ENCODE results near the gene CD83. TPM values are rescaled to one million over a fixed set of nuclear protein-coding genes. Genes with fewer than 3 reads are reported as not detected.

CD83 gene
- total RNA-seq, 1 experiment from 2014 or later: 7.0 TPM

- H3K9me3 Mint-ChIP-seq: peaks cover 31 to 32% of the 10 kb centered on the region in 2 experiments
- H3K36me3 Mint-ChIP-seq (ENCODE audit: insufficient read depth in 1 of 3, low read depth in 3 of 3): peaks cover 0 to 31% (median 13%) of the 10 kb centered on the region in 3 experiments; a peak in 4 of 7 replicates
- H4K20me1 ChIP-seq (ENCODE audit: control insufficient read depth, insufficient read depth, insufficient read length): no peaks in the 10 kb centered on the region
- 0 out of 4 replicates have a peak, but pooled peaks cover 0 to 2% of the 10 kb centered on the region in 2 experiments for H3K4me1 Mint-ChIP-seq
- peaks cover 5% of the 10 kb centered on the region; the same call in 1 of the 2 replicates for H3K27me3 Mint-ChIP-seq (ENCODE audit: low read depth)
- no peak overlapping the region for H4K8ac ChIP-seq (replicated peaks; ENCODE audit: insufficient read length, low read depth, low read length)
- H3K79me2 ChIP-seq (ENCODE audit: insufficient read depth, low read length): no peaks in the 10 kb centered on the region
- H3K79me1 ChIP-seq (ENCODE audit: insufficient read depth, low read depth, low read length, poor library complexity, severe bottlenecking): no peaks in the 10 kb centered on the region
- no peak overlapping the region for H3K4me3 Mint-ChIP-seq
- no peak overlapping the region for H3K27ac ChIP-seq (ENCODE audit: insufficient read length, low read depth, low read length)
- H3K4me1 ChIP-seq (ENCODE audit: insufficient read depth, low read length): no peaks in the 10 kb centered on the region
- no peak overlapping the region for H2BK12ac ChIP-seq (ENCODE audit: insufficient read length, low read depth, low read length)
- H2BK15ac ChIP-seq (ENCODE audit: low read depth, low read length): no peak overlapping the region
- peaks cover 8% of the 10 kb centered on the region for H3K9me3 ChIP-seq (ENCODE audit: control insufficient read depth, low read depth, low read length)
- no peak overlapping the region for H2AFZ ChIP-seq (ENCODE audit: low read length)
- H3K27me3 ChIP-seq (ENCODE audit: insufficient read depth, low read length): no peaks in the 10 kb centered on the region
- H3K23ac ChIP-seq (ENCODE audit: insufficient read length, low read depth, low read length): no peak overlapping the region
- TF ChIP-seq CTCF (conservative IDR thresholded peaks at IDR 0.05): no peak
- no peak overlapping the region for H3T11ph ChIP-seq (ENCODE audit: low read length)
- no peak overlapping the region for H3K18ac ChIP-seq (ENCODE audit: insufficient read length, low read depth, low read length)
- no peak overlapping the region for H3K4me2 ChIP-seq (ENCODE audit: insufficient read depth, insufficient read length, low read length)
- no peak overlapping the region for H2BK5ac ChIP-seq (ENCODE audit: insufficient read length, low read length)
- H3K14ac ChIP-seq (ENCODE audit: insufficient read depth, low read length): no peak overlapping the region
- no CpG with 5 or more reads among the region's 1 CpG for WGBS (ENCODE audit: extremely low coverage, insufficient read length, low lambda C conversion rate)
- H2BK20ac ChIP-seq (ENCODE audit: low read depth, low read length, poor library complexity, severe bottlenecking): no peak overlapping the region
- no peaks in the 10 kb centered on the region for H3K23me2 ChIP-seq (ENCODE audit: insufficient read length, low read depth, low read length, poor library complexity, severe bottlenecking)
- H3K4ac ChIP-seq (ENCODE audit: low read depth, low read length): no peak overlapping the region
- no peak overlapping the region for H4K91ac ChIP-seq (ENCODE audit: insufficient read length, low read depth, low read length)
- H3K56ac ChIP-seq (ENCODE audit: insufficient read length, low read depth, low read length): no peak overlapping the region
- no peak overlapping the region for H2BK120ac ChIP-seq (ENCODE audit: low read depth, low read length, poor library complexity, severe bottlenecking)
- DNase-seq: no peak
- H2AK5ac ChIP-seq (ENCODE audit: insufficient read length, low read length): no peak overlapping the region
- H3K27ac Mint-ChIP-seq: no peak overlapping the region
- no peak overlapping the region for H4K5ac ChIP-seq (ENCODE audit: insufficient read length, low read depth, low read length)
- no peak overlapping the region for H3K9ac ChIP-seq (ENCODE audit: extremely low read depth, insufficient read length, low read length)
Observed at GRCh38 chr6:14172562-14172961, 55.0 kb downstream of the CD83 start.
